ENCODE measurements around the gene GPR146. TPM values are rescaled to one million over a fixed set of nuclear protein-coding genes. Genes with fewer than 3 reads are reported as not detected.

The GPR146 gene
- total and polyA plus RNA-seq, 9 of the 15 experiments (the other 6 are each of a cell fraction or from before 2014, with no cell fraction given): 0.22 to 3.6 (median 0.64) TPM; not detected in 2

DNA sequence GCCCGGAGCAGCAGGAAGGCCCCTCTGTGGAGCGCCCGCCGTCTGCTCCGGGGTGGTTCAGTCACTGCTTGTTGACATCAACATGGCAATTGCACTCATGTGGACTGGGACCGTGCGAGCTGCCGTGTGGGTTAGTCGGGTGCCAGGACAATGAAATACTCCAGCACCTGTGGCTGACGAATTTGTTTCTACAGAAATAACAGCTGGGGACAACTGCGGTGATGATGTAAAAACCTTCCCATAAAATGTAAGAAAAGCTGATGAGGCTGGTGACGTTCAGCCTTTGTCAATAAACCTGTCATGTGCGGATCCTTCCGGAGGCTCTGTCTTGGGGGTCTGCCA lies 49.1 kb downstream of the GPR146 start:
- H3K4me2 ChIP-seq (ENCODE audit: insufficient read depth, low read length): no peak overlapping the region
- intact Hi-C loops (cut with micrococcal nuclease): no loop called here
- no peak for TF ChIP-seq ZFP1 (CRISPR knock-in tag; IDR thresholded peaks at IDR 0.05)
- no peak for TF ChIP-seq TARDBP (IDR thresholded peaks at IDR 0.05)
- no peak for ATAC-seq
- ChIA-PET POLR2A (no interaction called here), CTCF (ENCODE audit: low intra/inter-chr PET ratio) (no interaction called here)
- no peak for FAIRE-seq
- no peak overlapping the region for H3K4me3 ChIP-seq
- no peaks in the 10 kb centered on the region for H3K27me3 ChIP-seq (ENCODE audit: control insufficient read depth in 2 of 2, insufficient read depth in 2 of 2, low read length in 2 of 2)
- peaks cover 10% of the 10 kb centered on the region; the same call in 1 of the 2 replicates for H4K20me1 ChIP-seq (replicated peaks; ENCODE audit: control insufficient read depth, insufficient read depth, low read length)
- 96% methylated on average over 9 of the region's 14 CpGs for WGBS (ENCODE audit: insufficient coverage, low coverage, missing lambda C conversion rate)
- no TSS peak for BruUV-seq (replicated peaks)
- H3K9ac ChIP-seq (ENCODE audit: insufficient read depth in 1 of 2, low read depth in 2 of 2, low read length in 2 of 2): no peak overlapping the region
- peaks cover 5 to 48% of the 10 kb centered on the region in 2 experiments; a peak in 4 of 5 replicates for H3K4me1 ChIP-seq (replicated peaks in 1 of 2; ENCODE audit: control insufficient read depth in 2 of 2, insufficient read depth in 2 of 2, low read length in 2 of 2)
- H3K79me2 ChIP-seq (ENCODE audit: control insufficient read depth, insufficient read depth, low read length): peaks cover 2% of the 10 kb centered on the region; the same call in 1 of the 3 replicates
- DNase-seq (ENCODE audit: extremely low read depth in 1 of 4, low spot score in 3 of 4): no peak
- in situ Hi-C loops (cut with MboI): no loop called here
- no peak overlapping the region for H3K27ac ChIP-seq (ENCODE audit: extremely low read depth, low read depth, low read length)
- no peak overlapping the region for H2AFZ ChIP-seq (ENCODE audit: low read depth, low read length)
- peaks cover 4% of the 10 kb centered on the region; the same call in 2 of the 3 replicates for H3K36me3 ChIP-seq (ENCODE audit: control insufficient read depth, insufficient read depth, low read length)
- H3K9me1 ChIP-seq (ENCODE audit: control insufficient read depth, insufficient read depth, low read length): no peaks in the 10 kb centered on the region
- H3K9me3 ChIP-seq (replicated peaks; ENCODE audit: control insufficient read depth, insufficient read depth, low read depth, low read length): no peaks in the 10 kb centered on the region

DNA sequence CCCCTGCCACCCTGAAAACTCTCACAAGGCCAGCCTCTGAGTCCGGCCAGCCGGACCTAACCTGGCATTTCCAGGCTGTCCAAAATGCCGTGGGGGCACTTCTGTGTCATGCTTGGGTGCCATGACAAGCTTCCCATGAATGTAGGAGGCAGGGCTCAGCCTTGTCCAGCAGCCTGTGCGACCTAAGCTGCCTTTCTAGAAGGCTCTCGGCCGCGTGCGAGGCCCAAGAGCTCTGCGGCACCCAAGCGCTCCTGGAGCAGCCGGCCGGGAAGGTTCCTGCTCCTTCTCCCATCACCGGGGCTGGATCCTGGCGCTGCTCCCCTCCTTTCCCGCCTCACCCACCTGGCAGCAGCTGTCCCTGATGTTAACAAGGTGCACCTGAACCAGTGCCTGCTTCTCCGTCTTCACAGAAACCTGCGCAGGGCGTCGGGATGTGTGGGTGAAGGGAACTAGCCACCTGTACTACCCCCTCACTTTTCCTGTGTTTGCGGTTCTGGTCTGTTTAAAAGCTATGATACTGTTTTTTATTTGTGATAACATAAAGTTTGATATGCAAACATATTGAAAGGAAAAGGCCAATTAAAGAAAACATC lies 49.7 kb downstream of the GPR146 start:
- no peak overlapping the region for H3K4me3 ChIP-seq
- H3K4me1 ChIP-seq (replicated peaks in 1 of 2; ENCODE audit: control insufficient read depth in 2 of 2, insufficient read depth in 2 of 2, low read length in 2 of 2): peaks cover 5 to 48% of the 10 kb centered on the region in 2 experiments; a peak in 4 of 5 replicates
- in situ Hi-C loops (cut with MboI): no loop called here
- ATAC-seq: no peak
- WGBS (ENCODE audit: insufficient coverage, low coverage, missing lambda C conversion rate): 86% methylated on average over 18 of the region's 20 CpGs
- H3K79me2 ChIP-seq (ENCODE audit: control insufficient read depth, insufficient read depth, low read length): peaks cover 2% of the 10 kb centered on the region; the same call in 1 of the 3 replicates
- no peak for DNase-seq (ENCODE audit: extremely low read depth in 1 of 4, low spot score in 3 of 4)
- H2AFZ ChIP-seq (ENCODE audit: low read depth, low read length): no peak overlapping the region
- BruUV-seq (replicated peaks): no TSS peak
- peak overlapping the region in 1 of 2 experiments; percentile 45; a peak in 1 of 4 replicates for H3K9ac ChIP-seq (ENCODE audit: insufficient read depth in 1 of 2, low read depth in 2 of 2, low read length in 2 of 2)
- no peak overlapping the region for H3K4me2 ChIP-seq (ENCODE audit: insufficient read depth, low read length)
- peaks cover 4% of the 10 kb centered on the region; the same call in 2 of the 3 replicates for H3K36me3 ChIP-seq (ENCODE audit: control insufficient read depth, insufficient read depth, low read length)
- no peaks in the 10 kb centered on the region for H3K27me3 ChIP-seq (ENCODE audit: control insufficient read depth in 2 of 2, insufficient read depth in 2 of 2, low read length in 2 of 2)
- intact Hi-C loops (cut with micrococcal nuclease): no loop called here
- FAIRE-seq: no peak
- H3K9me1 ChIP-seq (ENCODE audit: control insufficient read depth, insufficient read depth, low read length): no peaks in the 10 kb centered on the region
- CTCF ChIA-PET (ENCODE audit: low intra/inter-chr PET ratio): no interaction called here
- no peak overlapping the region for H3K27ac ChIP-seq (ENCODE audit: extremely low read depth, low read depth, low read length)
- peaks cover 8% of the 10 kb centered on the region; the same call in 1 of the 2 replicates for H4K20me1 ChIP-seq (replicated peaks; ENCODE audit: control insufficient read depth, insufficient read depth, low read length)
- POLR2A ChIA-PET: interaction anchor here (0.6 kb wide), 2 partner anchors 49 to 148 kb away, joined by 3 read pairs; partner anchors contain the start of gene GPR146
- H3K9me3 ChIP-seq (replicated peaks; ENCODE audit: control insufficient read depth, insufficient read depth, low read depth, low read length): no peaks in the 10 kb centered on the region
- TF ChIP-seq ZNF347 (CRISPR knock-in tag; IDR thresholded peaks at IDR 0.05; ENCODE audit: low read depth) (no peak), EP300 (IDR thresholded peaks at IDR 0.05; ENCODE audit: low read length) (no peak), SIRT6 (IDR thresholded peaks at IDR 0.05; ENCODE audit: low read depth, low read length) (no peak), NCOA1 (IDR thresholded peaks at IDR 0.05; ENCODE audit: low read depth) (no peak), ELF2 (CRISPR knock-in tag; IDR thresholded peaks at IDR 0.05) (no peak), ZSCAN32 (CRISPR knock-in tag; IDR thresholded peaks at IDR 0.05) (no peak), ATF1 (CRISPR knock-in tag; IDR thresholded peaks at IDR 0.05) (no peak), ATF1 (tag; IDR thresholded peaks at IDR 0.05) (no peak), YBX1 (IDR thresholded peaks at IDR 0.05) (no peak)
- TF ChIP-seq, protein P1, sequence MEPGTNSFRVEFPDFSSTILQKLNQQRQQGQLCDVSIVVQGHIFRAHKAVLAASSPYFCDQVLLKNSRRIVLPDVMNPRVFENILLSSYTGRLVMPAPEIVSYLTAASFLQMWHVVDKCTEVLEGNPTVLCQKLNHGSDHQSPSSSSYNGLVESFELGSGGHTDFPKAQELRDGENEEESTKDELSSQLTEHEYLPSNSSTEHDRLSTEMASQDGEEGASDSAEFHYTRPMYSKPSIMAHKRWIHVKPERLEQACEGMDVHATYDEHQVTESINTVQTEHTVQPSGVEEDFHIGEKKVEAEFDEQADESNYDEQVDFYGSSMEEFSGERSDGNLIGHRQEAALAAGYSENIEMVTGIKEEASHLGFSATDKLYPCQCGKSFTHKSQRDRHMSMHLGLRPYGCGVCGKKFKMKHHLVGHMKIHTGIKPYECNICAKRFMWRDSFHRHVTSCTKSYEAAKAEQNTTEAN (CRISPR knock-in tag; IDR thresholded peaks at IDR 0.05): no peak
- TF ChIP-seq, protein P2, sequence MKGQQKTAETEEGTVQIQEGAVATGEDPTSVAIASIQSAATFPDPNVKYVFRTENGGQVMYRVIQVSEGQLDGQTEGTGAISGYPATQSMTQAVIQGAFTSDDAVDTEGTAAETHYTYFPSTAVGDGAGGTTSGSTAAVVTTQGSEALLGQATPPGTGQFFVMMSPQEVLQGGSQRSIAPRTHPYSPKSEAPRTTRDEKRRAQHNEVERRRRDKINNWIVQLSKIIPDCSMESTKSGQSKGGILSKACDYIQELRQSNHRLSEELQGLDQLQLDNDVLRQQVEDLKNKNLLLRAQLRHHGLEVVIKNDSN (CRISPR knock-in tag; IDR thresholded peaks at IDR 0.05): no peak
